D721Med (cell line): Measurements from ENCODE around the gene NELFA.

ENCODE experiments used
- DNase-seq: peaks from one replicate; pipeline ENCODE4 v3.0.0; 2011; ENCODE audit warnings: low spot score; ENCODE audit not compliant: insufficient read length
- FAIRE-seq: peaks from 2 replicates; lab custom pipeline; 2011; peaks lifted over from hg19 to GRCh38; lab: Jason Lieb, UNC
- TF ChIP-seq, protein P1 (sequence below): IDR thresholded peaks from 2 replicates; pipeline ENCODE4 v1.5.1; 2012; ENCODE audit warnings: mild to moderate bottlenecking, control low read depth; ENCODE audit not compliant: insufficient read depth; ENCODE audit errors: missing control alignments

Gene NELFA

DNA sequence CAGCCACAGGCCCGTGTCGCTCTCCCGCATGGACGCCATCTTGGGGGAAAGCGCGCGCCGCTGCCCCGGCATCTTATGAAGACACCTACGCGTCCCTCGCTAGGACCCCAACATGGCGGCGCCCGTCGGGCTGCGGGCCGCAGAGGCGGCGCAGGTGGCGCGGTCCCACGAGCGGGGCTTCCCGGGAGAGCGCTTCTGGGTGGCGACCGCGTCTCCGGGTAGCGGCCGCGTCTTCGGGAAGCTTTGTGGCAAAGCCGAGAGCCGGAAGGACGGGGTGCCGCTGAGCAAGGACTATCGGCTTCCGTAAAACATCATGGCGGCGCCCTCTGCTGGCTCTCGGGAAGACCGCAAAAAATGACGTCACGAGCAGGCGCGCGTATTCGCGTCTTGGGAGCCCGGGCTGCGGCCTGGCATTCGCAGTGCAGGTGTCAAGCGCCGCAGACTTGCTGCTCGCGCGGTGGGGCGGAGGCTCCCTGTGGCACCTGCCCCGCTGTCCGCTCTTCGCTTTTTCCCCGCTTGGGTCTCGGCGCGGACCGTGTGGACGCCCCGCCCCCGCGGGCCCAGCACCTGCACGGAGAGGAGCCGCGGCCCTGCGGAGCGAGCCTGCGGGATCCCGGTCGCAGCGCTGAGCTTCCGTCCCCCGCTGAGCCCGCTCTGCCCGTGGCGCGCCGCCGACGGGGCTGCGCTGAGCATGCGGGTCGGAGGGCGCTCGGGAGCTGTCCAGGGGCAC, at the start of gene NELFA:
TSS of gene NELFA (minus strand) at position 54 of the 730 bp plus-strand sequence. CDS start at position 39, 15 bp downstream.
- TF ChIP-seq, protein P1, sequence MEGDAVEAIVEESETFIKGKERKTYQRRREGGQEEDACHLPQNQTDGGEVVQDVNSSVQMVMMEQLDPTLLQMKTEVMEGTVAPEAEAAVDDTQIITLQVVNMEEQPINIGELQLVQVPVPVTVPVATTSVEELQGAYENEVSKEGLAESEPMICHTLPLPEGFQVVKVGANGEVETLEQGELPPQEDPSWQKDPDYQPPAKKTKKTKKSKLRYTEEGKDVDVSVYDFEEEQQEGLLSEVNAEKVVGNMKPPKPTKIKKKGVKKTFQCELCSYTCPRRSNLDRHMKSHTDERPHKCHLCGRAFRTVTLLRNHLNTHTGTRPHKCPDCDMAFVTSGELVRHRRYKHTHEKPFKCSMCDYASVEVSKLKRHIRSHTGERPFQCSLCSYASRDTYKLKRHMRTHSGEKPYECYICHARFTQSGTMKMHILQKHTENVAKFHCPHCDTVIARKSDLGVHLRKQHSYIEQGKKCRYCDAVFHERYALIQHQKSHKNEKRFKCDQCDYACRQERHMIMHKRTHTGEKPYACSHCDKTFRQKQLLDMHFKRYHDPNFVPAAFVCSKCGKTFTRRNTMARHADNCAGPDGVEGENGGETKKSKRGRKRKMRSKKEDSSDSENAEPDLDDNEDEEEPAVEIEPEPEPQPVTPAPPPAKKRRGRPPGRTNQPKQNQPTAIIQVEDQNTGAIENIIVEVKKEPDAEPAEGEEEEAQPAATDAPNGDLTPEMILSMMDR, result no peak
- DNase-seq, result peak; percentile 83
- no peak for FAIRE-seq

DNA sequence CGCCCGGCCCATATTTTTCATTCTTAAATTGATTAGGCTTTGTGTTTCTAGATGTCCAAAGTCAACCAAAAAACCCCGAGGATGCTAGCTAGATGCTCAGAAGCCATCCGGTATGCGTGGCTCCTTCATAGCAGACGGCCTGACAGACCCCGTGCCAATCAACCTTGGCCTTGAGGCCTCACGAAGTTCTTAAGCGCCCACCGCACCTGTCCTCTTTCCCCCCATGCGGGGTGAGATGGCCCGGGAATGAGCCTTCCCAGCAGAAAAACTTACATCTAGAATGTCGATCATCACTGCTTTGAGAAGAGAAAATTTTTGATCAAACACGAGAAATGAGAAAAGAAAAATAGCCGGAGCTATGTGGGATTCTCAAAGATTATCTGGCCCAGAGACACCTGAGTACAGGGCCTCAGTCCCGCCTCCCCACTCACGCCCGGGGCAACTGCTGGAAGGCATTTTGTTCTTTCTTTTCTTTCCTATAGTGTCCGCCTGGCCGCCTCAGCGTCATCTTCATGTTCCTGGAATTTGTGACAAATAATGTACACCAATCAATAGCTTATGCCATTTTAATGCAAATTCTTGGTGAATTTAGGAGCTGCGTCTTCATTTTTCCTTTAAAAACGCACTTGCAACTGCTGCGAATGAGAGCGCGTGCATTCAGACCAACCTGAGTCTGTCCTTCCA, 48.8 kb upstream of the NELFA start:
- no peak for FAIRE-seq
- no peak for DNase-seq

DNA sequence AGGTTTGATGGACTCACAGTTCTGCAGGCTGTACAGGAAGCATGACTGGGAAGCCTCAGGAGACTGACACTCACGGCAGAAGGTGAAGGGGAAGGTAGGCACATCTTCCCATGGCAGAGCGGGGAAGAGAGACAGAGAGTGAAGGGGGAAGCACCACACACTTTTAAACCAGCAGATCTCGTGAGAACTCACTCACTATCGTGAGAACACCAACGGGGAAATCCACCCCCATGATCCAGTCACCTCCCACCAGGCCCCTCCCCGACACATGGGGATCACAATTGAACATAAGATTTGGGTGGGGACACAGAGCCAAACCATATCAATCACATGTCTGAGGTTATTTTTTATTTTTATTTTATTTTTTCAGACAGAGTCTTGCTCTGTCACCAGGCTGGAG, 45.4 kb upstream of the NELFA start:
- TF ChIP-seq, protein P1, result no peak
- FAIRE-seq (no peak), DNase-seq (no peak)

More for the DNA sequence above, 48.8 kb upstream of the NELFA start:
- TF ChIP-seq, protein P1, result no peak

DNA sequence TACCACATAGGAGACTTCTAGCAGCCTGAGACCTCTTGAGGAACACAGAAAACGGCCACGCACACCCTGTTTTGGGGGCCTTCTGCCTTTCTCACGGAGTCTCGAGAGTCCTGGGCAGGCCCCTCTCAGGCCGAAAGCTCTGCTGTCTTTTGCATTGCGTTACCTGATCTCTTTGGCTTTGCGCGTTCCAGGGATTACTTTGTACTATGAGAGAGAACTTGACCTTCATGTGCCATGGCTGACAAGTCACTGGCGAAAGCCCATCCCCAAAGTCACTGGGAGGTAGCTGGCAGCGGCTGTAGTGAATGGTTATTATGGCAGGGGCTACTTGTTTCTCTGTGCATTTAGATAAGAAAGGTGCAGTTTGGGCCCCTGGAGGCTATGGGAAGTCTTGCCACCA, 42.3 kb upstream of the NELFA start:
- TF ChIP-seq, protein P1, result no peak
- FAIRE-seq (no peak), DNase-seq (no peak)

DNA sequence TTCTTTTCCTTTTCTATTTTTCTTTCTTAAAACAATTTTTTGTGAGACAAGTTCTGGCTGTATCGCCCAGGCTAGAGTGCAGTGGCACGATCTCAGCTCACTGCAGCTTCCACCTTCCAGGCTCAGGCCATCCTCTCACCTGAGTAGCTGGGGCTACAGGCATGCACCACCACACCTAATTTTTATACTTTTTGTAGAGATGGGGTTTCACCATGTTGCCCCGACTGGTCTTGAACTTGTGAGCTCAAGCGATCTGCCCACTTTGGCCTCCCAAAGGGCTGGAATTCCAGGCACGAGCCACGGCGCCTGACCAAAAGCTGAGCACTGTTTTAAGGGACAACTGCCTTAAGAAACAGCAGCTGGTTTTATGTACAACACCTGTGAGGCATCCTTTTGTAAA, 41.0 kb upstream of the NELFA start:
- FAIRE-seq, result no peak
- TF ChIP-seq, protein P1, result no peak
- DNase-seq, result no peak

DNA sequence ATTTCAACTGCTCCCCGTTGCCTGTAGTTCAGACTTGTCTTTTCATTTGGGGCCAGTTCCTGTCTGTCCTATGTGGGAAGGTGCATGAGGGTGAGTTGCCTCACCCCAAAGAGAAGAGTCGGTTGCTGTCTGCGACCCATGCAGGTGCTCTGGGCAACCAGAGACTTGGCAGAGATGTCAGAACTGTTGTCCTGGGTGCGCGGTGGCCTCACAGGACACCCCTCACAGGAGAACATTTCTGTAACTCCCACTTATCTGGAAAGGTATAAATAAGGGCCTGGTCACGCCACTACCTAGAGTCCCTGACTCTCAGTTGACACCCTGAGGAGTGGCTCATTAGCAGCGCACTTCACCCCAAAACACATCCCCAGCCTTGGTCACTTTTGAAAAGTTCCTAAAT, 40.6 kb upstream of the NELFA start:
- TF ChIP-seq, protein P1, result no peak

DNA sequence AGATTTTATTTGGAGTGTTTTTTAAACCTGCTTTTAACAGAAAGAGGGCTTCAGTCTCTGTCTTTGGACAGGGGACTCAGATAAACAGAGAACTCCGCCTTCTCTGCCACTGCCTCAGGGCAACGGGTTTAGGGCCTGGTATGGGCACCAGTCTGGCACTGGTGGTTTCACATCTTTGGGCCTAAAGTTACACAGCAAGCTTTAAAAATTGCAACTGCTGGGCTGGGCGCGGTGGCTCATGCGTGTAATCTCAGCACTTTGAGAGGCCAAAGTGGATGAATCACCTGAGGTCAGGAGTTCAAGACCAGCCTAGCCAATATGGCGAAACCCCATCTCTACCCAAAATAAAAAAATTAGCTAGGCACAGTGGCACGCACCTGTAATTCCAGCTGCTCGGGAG, 40.1 kb upstream of the NELFA start:
- DNase-seq, result no peak
- TF ChIP-seq, protein P1, result no peak
- FAIRE-seq, result no peak

More for the DNA sequence above, 40.6 kb upstream of the NELFA start:
- DNase-seq, result no peak
- FAIRE-seq, result no peak
